Endothelial cell (in vitro differentiated cells): ENCODE data around the gene HAO2. TPM values are rescaled to one million over a fixed set of nuclear protein-coding genes. Genes with fewer than 3 reads are reported as not detected.

ENCODE experiments used
- DNase-seq: peaks from one replicate; pipeline ENCODE4 v3.0.0; 2021; ENCODE audit warnings: low spot score
- H3K27ac Mint-ChIP-seq: one replicate; pipeline ENCODE4 v1.8.0; 2021; ENCODE audit warnings: mixed read lengths, inconsistent platforms; ENCODE audit not compliant: unreplicated experiment
- H3K27me3 Mint-ChIP-seq: one replicate; pipeline ENCODE4 v1.8.0; 2021; ENCODE audit warnings: mild to moderate bottlenecking, moderate library complexity, mixed read lengths, inconsistent platforms; ENCODE audit not compliant: unreplicated experiment
- H3K36me3 Mint-ChIP-seq: one replicate; pipeline ENCODE4 v1.8.0; 2021; ENCODE audit warnings: mild to moderate bottlenecking, low read depth, mixed read lengths, inconsistent platforms; ENCODE audit not compliant: unreplicated experiment
- H3K4me1 Mint-ChIP-seq: one replicate; pipeline ENCODE4 v1.8.0; 2021; ENCODE audit warnings: mild to moderate bottlenecking, mixed read lengths, inconsistent platforms; ENCODE audit not compliant: unreplicated experiment
- H3K4me3 Mint-ChIP-seq: one replicate; pipeline ENCODE4 v1.8.0; 2021; ENCODE audit warnings: mild to moderate bottlenecking, mixed read lengths, inconsistent platforms; ENCODE audit not compliant: unreplicated experiment
- H3K9me3 Mint-ChIP-seq: one replicate; pipeline ENCODE4 v1.8.0; 2021; ENCODE audit warnings: mixed read lengths, inconsistent platforms; ENCODE audit not compliant: unreplicated experiment
- CTCF ChIP-seq: fragments of 200-600 bp; sonication (generic); IDR thresholded peaks from one replicate; pipeline ENCODE4 v1.5.0; 2021; ENCODE audit warnings: antibody characterized with exemption; ENCODE audit not compliant: unreplicated experiment
- long read RNA-seq: library from polyadenylated mRNA; unstranded; transcript quantifications from one replicate; pipeline ENCODE4 v2.0.0, GENCODE V29; 2020; ENCODE audit not compliant: unreplicated experiment
- total RNA-seq: library from RNA; stranded (reverse); fragmentation: NEBNext Ultra II Directional; extraction: Animal tissue kit (Norgen Biotek cat#: 25700); gene quantifications from one replicate; pipeline ENCODE4 v1.2.1, GENCODE V29; 2021; ENCODE audit not compliant: unreplicated experiment

Gene HAO2
- not detected for total RNA-seq
- long read RNA-seq: 0 reads

GRCh38 chr1:119368554-119368953, at the start of gene HAO2:
HAO2 (plus strand) TSS chr1:119368785; CDS start chr1:119381086, 12,301 bp downstream.
- Mint-ChIP-seq H3K4me1 (peaks cover 20% of the 10 kb centered on the region), H3K27ac (no peak within 1 kb of the TSS), H3K27me3 (peaks cover 1% of the 10 kb centered on the region), H3K4me3 (no peak within 1 kb of the TSS), H3K36me3 (no peaks in the 10 kb centered on the region), H3K9me3 (no peaks in the 10 kb centered on the region)
- DNase-seq: no peak
- no peak for TF ChIP-seq CTCF

- H3K27ac Mint-ChIP-seq: no peak overlapping the region
- H3K36me3 Mint-ChIP-seq: no peaks in the 10 kb centered on the region
- TF ChIP-seq CTCF: no peak
These were observed 48.5 kb upstream of the HAO2 start for GRCh38 chr1:119320100-119320499.

GRCh38 chr1:119321666-119322419, 46.7 kb upstream of the HAO2 start:
- no peaks in the 10 kb centered on the region for H3K36me3 Mint-ChIP-seq
- no peaks in the 10 kb centered on the region for H3K4me1 Mint-ChIP-seq
- no peak overlapping the region for H3K4me3 Mint-ChIP-seq
- H3K9me3 Mint-ChIP-seq: no peaks in the 10 kb centered on the region
- no peak for DNase-seq
- no peak for TF ChIP-seq CTCF
- no peak overlapping the region for H3K27ac Mint-ChIP-seq
- H3K27me3 Mint-ChIP-seq: peaks cover 1% of the 10 kb centered on the region

More at GRCh38 chr1:119320100-119320499, 48.5 kb upstream of the HAO2 start:
- Mint-ChIP-seq H3K4me3 (no peak overlapping the region), H3K27me3 (no peaks in the 10 kb centered on the region), H3K4me1 (no peaks in the 10 kb centered on the region), H3K9me3 (no peaks in the 10 kb centered on the region)
- no peak for DNase-seq

GRCh38 chr1:119323216-119323982, 45.2 kb upstream of the HAO2 start:
- peaks cover 4% of the 10 kb centered on the region for H3K27me3 Mint-ChIP-seq
- peaks cover 6% of the 10 kb centered on the region for H3K4me1 Mint-ChIP-seq
- no peak overlapping the region for H3K27ac Mint-ChIP-seq
- no peak overlapping the region for H3K4me3 Mint-ChIP-seq
- TF ChIP-seq CTCF: no peak
- DNase-seq: no peak
- H3K36me3 Mint-ChIP-seq: no peaks in the 10 kb centered on the region
- no peaks in the 10 kb centered on the region for H3K9me3 Mint-ChIP-seq

- no peak for TF ChIP-seq CTCF
- peaks cover 6% of the 10 kb centered on the region for H3K4me1 Mint-ChIP-seq
- no peak overlapping the region for H3K4me3 Mint-ChIP-seq
- DNase-seq: no peak
- H3K36me3 Mint-ChIP-seq: no peaks in the 10 kb centered on the region
- no peaks in the 10 kb centered on the region for H3K9me3 Mint-ChIP-seq
- peaks cover 6% of the 10 kb centered on the region for H3K27me3 Mint-ChIP-seq
- H3K27ac Mint-ChIP-seq: no peak overlapping the region
These were observed 44.4 kb upstream of the HAO2 start for GRCh38 chr1:119324198-119324597.
